Measurements from ENCODE around the gene CDX1.

CDX1 gene

DNA sequence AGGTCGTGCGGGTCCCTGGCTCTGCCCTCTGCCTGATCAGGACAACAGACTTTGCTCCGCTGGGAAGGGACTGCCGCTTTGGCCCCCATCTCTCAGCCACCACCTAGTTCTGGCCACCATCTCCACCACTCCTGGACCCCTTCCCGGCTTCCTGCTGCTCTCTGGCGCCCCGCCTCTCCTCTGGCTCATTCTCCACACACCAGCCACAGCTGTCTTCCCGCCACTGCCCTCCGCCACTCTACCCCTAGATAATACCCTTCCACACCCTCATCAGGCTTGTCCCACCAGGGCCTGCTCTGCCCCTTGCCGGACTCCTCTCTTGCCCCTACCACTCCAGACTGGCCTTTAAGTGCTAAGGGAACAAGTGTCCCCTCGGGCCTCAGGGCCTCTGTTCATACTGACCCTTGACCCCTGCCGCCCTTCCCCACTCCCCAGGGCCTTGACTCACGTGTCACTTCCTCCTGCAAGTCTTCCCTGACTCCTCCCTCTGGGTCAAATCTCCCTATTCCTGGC is 3.0 kb upstream of the CDX1 start:
- DNase-seq: no peak

DNA sequence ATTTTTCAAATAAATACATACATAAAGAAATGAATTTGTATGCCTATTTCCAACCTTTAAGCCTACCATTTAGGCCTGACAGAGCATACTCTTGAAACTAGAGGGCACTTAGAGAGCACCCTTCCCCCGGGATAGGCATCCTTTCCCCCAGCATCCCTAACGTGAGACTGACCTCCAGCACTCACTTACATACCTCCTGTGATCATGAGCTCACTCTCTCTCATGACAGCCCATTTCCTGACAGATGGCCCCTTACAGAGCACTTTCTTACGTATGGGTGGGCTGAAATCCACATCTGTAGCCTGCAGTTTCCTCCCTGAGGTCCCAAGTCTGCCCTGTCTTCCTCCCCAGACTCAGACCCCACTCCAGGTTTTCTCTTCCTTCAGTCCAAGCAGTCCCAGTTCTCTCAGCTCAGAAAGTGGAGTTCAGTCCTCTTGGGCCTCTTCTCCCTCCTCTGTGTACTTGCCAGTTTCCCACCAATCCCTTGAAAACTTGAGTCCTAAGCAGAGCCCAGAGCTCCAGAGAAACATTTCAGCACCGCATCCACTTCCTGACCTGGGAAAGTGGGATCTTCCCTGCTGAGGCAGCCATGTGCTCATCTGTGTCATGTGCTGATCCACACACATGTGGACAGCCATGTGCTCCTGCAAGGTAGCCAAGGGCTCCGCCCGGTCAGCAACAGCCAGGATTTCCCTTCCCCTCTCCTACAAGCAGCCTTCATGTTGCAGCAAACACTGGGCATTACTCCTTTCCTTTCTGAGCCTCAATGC is 2.2 kb upstream of the CDX1 start:
- no peak for DNase-seq

DNA sequence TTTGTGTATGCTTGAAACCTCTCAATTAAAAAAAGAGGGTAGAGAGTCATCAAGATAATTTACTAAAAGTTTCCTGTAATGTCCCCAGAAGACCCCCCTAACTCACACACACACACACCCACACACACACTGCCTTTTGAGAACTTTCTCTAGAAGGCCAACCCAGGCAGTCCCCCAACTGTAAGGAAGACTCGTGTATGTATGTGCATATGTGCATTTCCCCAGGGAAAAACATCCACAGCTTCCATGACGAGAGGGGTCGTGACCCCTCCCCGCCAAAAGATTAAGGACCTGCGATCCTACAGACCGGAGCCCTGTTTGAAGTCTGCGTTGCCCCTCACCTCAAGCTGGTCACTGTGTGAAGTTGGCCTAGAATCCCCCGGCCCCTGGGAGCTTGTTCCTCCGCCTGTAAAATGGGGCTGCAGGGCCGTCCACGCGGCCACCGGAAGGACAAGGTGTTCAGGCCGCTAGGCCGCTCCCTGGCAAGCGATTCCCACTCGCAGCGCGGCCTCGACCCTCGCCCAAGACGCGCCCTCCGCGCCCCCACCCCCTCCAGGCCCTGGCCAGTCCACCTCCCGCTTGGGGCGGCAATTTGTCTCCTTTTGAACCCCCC is 435 bp upstream of the CDX1 start:
- no peak for DNase-seq

DNA sequence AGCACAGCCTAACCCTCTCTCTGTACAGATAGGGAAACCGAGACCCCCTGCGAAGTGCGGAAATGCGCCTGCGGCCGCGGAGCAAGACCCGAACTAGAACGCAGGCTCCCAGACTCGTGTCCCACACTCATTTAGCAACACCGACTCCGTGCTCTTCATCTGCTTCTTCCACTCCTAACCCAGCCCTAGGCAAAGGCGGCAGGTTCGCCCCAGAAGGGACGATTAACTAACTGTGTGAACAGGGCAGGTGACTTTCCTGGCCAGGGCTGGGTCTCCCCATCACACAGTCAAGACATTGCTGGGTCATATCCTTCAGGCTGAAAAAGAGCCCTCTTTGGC is 903 bp downstream of the CDX1 start:
- DNase-seq: no peak

DNA sequence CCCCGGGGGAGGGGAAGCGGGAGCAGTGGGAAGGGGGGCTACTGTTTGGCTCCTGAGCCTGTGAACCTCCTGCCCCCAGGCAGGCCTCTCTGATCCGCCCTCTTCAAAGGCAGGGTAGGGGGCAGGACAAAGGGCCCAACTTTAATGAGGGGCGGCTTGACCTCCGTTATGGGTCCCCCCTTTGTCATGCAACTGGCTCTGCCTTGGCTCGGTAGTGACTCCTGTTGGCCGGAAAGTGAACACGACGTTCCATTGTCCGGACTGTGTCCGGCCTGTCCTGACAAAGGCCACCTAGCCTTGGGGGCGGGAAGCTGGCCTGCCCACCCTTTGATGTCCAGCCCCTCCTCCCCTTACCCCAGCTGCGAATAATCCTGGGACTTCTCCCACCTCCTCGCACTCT is 1.3 kb downstream of the CDX1 start:
- DNase-seq: no peak

DNA sequence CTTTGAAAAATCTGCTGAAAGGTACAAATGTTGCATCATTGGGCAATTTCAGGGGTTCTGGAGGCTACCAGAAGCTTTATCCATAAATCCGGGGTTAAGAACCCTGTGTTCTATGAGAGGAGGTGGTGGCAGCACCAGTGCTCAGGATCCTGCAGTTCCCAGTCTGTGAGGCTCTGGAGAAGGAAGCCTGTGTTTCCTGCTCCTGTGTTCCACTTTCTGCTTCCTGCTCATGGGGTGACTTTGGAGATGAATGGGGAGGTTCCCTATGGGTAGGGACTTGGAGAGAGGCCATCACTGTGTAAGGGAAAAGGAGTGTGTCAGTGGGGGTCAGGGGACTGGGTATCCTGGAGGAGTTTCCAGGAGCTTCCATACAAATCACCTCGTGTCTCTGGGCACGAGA is 2.3 kb downstream of the CDX1 start:
- DNase-seq: no peak

DNA sequence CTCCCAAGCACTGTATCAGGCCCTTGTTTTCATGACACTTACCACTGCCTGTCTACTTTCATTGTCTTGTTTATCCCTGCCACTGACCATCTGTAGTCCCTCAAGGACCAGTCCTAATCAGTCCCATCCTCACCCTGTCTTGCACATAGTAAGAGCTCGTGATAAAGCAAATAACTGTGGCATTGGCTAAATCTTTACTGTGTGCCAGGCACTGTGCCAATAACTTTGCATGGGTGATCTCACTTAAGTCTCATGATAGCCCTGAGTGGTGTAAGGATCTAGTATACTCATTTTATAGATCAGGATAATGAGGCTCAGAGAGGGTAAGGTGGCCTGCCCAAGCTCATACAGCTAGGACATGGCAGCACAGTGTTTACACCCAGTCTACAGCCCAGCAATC is 5.6 kb downstream of the CDX1 start:
- DNase-seq: no peak

DNA sequence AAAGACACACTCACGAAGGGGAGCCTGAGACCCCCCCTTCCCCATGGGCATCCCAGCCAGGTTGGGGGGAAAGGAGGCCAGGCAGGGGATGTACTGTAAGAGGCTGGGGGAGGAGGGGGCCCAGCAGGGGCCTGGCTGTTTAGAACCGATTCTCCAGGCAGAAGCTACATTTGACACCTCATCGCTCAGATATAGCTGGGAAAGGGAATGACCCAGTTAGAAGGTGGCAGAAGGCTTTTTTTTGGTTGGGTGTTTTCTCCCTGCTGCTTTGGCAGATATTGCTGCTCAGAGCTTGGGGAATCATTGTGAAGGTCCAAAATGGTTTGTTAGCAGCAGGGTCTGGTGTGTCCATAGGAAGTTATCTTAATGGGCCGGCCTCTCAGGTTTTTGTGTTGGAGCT is 6.0 kb downstream of the CDX1 start:
- DNase-seq: no peak

DNA sequence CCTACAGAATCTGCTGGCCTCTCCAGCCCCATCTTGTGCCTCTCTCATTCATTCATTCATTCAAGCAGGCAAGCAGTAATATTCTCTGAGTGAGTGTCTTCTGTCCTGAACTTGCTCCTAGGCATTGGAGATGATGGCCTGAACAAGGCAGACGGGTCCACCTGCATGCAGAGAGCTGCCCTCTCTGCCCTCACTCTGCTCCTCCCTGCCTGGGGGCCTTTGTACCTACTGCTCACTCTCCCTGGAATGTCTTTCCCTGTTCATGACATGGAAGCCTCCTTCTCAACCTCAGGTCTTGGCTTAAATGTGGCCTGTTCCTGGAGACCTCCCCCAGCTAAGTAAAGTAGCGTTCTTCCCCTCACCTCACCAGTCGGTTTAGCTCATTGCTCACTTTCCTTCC is 6.6 kb downstream of the CDX1 start:
- DNase-seq: no peak

DNA sequence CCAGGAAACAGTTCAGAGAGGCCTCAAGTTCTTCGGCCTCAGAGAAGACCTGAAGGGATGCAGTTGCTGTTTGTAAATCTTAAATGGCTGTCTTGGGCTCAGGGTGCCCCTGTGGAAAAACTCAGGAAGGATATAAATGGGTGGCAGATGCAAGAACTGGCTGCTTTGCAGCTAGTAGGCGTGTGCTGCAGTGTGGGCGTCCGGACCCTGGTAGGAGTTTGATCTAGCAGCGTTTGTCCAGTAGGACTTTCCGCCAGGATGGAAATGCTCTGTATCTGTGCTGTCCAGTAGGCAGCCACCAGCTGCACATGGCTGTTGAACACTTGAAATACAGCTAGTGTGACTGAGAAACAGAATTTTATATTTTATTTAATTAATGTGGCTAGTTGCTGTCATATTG is 7.7 kb downstream of the CDX1 start:
- DNase-seq: no peak

DNA sequence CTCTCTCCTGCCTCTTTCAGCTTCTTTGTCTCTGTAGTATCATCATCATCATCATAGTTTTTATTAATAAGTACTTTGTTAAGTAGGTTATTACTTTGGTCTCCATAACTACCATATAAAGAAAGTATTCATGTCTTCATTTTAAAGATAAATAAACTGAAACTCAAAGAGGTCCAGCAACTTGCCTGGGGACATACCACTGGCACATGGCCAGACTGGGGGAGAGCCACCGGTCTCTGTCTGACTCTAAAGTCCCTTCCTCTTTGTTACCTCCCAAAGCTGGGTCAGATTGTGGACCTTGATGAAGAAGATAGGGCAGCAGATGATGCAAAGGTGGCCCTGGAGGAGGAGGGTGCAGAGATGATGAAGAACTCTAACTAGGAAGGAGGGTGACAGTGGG is 8.5 kb downstream of the CDX1 start:
- no peak for DNase-seq

DNA sequence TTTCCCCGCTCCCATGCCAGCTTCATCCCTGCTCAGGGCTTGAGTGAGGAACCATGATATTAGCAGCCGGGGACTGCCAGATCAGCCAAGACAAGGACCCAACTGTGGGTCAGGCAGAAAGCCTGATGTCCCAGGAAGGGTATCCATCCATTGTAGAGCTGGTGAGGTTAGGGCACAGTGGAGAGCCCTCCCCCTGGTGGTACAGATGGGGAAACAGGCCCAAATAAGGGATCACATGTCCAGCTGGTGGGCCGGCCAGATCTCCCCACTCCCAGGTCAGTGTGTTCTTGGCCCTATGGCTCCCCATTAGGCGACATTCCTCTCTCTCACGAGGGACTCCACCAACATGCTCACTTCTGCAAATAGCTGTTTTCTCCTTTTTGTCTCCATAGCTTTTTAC is 9.0 kb downstream of the CDX1 start:
- DNase-seq: no peak

DNA sequence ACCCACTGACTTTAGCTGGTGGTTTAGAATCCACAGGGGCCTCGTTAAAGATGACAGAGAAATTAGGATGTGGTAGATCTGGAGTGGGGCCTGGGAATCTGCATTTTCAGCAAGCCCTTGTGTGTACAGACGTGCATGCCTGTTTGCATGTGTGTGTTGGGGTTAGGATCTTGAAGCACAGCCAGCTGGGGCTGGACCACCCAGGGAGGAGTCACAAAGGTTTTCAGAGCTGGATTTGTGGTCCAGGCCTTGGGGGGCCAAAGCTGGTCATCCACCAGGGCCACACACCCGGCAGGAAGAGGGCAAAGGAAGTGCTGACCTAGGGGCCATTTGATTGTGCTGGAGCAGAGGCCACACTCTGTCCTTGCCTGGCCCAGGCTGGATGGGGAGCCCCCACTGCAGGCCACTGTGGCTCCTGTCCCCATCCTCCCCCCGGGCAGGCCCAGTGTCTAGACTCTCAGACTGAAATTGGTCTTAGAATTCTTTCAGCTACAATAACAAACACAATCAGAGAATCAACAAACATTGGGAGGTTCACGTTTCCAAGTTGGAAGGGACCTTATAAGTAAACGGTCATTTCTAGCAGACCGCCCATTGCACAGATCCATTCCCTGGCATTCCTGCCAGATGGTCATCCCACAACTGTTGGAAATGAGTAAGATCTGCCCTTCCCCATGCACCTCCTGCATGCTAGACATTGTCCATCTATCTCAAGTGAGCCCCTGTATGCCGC is 10.3 kb downstream of the CDX1 start:
- DNase-seq: no peak

DNA sequence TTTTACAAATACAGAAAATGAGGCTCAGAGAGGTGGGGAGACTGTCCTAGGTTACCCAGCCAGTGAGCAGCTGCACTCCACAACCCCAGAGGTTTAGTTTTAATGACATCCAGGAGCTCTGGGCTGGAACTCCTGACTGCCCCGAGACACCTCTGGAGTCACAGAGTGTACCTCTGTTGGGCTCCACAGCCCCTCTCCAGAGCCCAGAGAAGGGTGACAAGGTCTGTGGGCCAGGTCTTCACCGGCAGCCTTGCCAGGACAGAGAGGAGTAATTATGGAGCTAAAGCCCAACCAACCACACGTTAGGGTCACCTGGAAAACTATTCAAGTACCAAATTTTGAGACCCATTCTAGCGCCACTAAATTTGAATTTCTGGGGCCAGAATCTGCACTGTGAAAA is 11.1 kb downstream of the CDX1 start:
- no peak for DNase-seq

DNA sequence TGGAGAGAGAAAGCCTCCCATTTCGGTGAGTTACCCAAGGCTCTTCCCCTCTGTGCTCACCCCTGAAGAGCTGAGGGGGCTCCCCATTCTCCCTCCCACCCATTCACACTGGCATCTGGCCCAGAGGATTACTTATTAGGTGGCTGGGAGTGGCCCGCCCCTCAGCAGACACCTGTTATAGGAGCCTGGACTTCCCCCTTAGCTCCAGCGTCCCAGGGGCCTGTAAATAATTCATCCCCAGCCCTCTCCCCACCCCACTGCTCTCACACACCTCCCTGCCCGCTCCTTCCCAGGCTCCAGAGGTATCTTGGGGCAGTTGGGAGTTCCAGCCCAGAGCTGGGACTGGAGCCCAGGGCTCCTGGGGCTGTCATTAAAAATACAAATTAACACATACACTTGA is 11.7 kb downstream of the CDX1 start:
- DNase-seq: no peak

DNA sequence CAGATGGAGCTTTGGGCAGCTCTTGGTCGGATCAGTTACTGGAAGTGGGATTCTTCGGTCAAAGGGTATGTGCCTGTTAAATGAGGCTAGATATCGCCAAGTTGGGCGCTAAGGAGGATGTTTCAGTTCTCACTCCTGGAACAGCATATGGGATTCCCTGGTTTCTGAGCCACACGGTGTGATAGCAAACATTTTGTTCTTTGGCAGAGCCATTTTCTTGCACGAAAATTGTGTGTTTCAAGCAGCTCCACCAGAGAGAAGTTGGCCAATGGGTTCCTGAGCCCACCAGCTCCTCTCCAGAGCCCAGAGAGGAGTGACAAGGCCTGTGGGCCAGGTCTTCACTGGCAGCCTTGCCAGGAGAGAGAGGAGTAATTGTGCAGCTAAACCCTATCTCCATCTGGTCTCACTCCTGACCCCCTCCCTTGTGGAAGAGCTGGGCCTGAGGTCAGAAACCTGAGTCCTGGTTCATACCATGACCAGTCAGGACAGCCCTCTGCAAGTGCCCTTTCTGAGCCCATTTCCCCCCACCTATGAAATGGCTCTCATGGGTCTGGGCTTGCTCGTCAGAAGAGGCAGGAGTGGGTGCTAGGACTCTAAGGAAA is 12.5 kb downstream of the CDX1 start:
- no peak for DNase-seq

DNA sequence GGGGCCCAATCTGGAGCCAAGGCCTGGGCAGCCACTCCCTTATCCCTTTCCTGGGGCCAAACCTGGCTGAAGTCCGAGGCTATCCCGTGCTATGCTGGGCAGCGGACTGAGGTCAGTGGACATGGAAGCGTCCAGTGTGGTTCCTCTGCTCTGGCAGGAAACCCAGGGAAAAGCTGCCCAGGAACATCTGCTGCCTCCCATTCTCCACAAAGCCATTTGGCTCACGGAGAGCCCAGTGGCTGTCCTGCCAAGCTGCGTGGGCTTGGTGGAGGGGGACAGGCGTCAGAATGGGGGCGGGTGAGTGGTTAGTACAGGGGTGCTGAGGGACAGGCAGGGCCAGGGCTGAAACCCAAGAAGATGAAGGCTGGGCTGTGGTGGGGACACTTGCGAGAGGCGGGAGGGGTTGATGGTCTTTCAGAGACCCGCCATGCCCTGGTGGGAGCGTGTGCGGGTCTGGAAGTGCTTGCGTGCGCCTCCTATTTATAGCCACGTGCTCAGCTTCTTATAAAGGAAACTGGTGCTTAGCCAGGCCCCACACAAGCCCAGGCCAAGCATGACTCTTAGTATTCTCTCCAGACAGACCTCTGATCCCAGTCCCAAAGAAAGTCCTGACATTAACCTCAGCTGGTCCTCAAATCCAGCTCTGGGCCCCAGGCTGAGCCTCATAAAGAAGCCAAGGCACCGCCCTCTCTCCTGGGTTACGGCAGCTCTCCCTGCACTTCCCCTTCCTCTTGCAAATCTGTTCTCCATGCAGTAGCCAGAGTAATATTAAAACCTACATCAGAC is 13.9 kb downstream of the CDX1 start:
- no peak for DNase-seq

DNA sequence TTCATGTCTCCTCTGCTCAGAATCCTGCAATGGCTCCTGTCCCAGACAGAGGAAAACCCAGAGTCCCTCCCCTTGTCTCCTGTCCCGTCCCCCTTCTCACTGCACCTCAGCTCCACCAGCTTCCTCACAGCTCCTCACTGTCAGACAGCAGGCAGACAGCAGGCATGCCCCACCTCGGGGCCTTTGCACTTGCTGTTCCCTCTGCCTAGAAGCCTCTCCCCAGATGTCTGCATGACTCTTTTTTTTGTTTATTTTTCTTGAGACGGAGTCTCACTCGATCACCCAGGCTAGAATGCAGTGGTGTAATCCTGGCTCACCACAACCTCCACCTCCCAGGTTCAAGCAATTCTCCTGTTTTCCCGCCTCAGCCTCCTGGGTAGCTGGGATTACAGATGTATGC is 14.4 kb downstream of the CDX1 start:
- no peak for DNase-seq

DNA sequence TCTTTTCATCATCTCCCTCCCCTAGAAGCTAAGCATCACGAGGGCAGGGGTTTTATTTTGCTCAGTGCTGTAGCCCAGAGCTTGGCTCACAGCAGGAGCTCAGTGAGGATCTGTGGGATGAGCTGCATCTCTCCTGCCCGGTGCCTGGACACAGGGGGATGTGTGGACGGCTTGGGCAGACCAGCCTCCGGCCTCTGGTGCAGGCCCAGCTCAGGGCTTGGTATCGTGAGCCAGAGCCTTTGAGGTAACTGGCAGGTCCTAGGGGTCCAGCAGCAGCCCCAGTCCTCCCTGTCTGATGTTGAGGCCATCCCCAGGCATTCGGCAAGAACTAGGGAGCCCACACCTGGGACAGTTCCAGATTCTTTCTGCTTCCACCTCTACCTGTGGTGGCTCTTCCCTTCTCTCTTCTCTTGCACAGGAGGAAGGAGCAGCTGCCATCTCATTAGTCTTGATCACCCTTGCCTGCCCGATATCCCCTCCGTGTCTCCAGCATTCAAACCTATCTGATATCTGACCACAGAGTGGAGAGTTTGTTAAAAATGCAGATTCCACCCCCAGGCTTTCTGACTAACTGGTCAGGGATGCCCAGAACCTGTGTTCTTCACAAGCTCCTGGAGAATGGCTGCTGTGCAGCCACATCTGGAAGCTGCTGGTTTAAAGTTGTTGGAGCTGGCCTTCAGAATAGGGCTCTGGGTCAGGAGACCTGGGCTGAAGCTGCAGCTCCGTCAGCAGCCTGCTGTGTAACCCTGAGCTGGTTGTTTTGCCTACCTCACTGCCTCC is 15.4 kb downstream of the CDX1 start:
- no peak for DNase-seq

DNA sequence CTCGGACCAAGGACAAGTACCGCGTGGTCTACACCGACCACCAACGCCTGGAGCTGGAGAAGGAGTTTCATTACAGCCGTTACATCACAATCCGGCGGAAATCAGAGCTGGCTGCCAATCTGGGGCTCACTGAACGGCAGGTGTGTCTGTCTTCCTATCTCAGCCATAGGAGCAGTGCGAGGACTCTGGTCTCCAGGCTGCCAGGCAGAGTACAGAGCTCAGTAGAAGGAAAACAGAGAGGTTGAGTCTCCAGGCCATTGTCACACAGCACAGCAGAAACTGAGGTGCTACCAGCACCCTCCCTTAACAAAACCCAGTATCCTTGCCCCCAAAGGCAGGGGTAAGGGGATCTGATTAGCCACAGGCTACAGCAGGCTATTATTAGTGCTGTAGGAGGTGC is 16.2 kb downstream of the CDX1 start:
- DNase-seq: no peak

DNA sequence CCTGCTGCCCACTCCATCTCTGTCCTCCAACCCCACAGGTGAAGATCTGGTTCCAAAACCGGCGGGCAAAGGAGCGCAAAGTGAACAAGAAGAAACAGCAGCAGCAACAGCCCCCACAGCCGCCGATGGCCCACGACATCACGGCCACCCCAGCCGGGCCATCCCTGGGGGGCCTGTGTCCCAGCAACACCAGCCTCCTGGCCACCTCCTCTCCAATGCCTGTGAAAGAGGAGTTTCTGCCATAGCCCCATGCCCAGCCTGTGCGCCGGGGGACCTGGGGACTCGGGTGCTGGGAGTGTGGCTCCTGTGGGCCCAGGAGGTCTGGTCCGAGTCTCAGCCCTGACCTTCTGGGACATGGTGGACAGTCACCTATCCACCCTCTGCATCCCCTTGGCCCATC is 16.9 kb downstream of the CDX1 start:
- no peak for DNase-seq

DNA sequence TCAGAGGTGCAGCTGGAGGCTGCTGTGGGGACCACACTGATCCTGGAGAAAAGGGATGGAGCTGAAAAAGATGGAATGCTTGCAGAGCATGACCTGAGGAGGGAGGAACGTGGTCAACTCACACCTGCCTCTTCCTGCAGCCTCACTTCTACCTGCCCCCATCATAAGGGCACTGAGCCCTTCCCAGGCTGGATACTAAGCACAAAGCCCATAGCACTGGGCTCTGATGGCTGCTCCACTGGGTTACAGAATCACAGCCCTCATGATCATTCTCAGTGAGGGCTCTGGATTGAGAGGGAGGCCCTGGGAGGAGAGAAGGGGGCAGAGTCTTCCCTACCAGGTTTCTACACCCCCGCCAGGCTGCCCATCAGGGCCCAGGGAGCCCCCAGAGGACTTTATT is 17.4 kb downstream of the CDX1 start:
- no peak for DNase-seq
